CD4-positive, alpha-beta T cell treated with Interleukin-17A for 1 hour (primary cell): ENCODE measurements around the gene WWC1.
"Not testable (repeated sequence)": the region's sequence is repeated elsewhere in the genome, so short reads cannot be mapped to it uniquely, and the experiment has no call there.

ENCODE experiments used
- DNase-seq: peaks from one replicate; pipeline ENCODE4 v3.0.0-alpha.2; 2020

Gene WWC1

DNA sequence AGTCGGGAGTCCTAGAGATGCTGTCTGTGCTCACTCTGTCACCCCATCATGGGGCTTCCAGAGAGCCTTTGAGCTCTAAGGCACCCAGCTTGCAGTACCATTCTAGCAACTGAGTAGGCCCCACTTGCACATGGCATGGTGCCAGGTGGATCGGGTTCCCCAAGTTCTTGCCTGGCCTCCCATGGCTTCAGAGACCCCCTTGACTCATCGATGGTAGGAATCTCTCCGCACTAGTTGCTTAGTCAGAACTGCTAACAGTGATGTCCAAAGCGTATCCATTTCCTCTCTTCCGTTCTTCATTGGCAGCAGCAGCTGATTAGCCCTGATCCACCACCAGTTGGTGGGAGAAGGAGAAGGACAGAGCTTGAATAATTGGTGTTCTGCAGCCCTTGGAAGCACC lies 124.5 kb downstream of the WWC1 start:
- DNase-seq = no peak

DNA sequence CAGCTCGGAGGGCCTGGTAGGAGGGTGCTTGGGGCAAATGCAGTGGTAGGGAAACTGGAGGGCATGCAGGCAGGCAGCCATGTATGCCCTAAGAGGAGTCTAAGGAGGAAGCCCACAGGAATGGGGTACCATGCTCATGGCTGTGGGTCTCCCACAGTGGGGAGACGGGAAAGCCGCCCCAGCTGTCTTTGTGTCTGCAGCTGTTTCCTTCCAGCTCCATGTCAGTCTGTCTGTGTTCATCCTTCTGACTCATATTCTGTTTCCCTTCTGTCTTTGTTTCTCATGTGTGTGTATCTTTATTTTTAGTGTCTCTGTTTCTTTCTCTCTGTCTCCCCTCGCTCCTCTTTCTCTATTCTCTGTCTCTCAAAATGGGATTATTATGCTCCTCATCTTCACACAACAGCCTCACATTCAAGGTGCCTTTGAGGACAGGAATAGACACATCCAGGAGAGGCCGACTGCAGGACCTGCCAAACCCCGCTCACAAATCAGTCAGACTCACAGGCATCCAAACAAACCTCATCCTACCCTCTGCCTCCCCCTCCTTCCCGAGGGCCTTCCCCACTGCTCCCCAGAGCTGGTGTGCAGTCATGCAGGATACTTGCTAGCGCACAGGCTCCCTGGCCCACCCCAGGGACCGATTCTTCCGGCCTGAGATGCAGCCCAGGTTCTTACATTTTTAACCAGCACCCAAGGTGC lies 126.4 kb downstream of the WWC1 start:
- no peak for DNase-seq

DNA sequence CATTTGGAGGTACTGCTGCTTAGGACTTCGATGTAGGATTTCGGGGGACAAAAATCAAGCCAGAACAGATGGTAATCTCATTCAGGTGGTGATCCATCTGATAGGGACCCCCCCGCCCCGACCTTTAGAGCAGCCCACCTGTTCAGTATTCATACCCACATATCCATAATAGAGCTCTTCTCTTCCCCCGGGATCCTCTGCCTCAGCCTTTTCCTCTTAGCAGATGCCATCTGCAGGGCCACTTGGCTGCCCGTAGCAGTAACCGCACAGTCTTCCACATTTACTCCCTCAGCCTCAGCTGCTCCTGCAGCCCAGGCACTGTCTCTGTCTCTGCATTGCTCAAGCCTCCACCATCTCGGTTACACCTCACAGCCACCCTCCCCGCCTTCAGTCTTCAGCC lies 129.0 kb downstream of the WWC1 start:
- no peak for DNase-seq

DNA sequence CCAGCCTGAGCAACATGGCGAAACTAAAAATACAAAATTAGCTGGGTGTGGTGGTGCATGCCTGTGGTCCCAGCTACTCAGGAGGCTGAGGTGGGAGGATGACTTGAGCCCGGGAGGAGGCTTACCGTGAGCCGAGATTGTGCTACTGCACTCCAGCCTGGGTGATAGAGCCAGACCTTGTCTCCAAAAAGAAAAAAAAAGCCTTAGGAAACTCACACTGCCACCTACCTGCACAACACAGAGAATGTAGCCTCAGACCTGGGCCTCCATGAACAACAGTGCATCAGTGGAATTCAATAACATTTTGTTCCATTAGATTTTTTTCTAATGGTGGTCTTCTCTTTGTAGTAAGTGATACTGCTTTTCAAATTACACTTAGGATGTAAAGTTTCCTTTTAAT lies 131.0 kb downstream of the WWC1 start:
- DNase-seq = no peak

DNA sequence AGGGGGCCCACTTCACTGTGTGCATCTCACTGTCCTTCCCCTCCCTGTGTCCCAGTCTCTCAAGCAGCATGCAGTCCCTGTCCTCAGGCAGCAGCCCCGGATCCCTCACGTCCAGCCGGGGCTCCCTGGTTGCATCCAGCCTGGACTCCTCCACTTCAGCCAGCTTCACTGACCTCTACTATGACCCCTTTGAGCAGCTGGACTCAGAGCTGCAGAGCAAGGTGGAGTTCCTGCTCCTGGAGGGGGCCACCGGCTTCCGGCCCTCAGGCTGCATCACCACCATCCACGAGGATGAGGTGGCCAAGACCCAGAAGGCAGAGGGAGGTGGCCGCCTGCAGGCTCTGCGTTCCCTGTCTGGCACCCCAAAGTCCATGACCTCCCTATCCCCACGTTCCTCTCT lies 132.0 kb downstream of the WWC1 start:
- no peak for DNase-seq

DNA sequence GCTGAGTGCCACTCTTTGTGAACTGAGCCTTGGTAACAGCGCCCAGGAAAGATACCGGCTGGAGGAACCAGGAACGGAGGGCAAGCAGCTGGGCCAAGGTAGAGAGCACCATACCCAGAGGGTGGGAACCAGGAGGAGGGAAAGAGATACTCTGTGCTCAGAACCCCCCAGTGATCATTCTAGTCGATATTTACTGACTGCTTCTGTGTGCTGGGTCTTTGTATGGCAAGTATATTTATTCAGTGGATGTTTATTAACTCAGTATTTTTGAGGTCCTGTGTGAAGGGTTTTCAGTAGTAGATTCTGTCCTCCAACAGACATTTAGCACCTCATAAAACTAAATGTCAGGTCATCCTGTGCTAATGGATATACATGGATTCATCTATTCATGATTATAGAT lies 132.5 kb downstream of the WWC1 start:
- DNase-seq = no peak

DNA sequence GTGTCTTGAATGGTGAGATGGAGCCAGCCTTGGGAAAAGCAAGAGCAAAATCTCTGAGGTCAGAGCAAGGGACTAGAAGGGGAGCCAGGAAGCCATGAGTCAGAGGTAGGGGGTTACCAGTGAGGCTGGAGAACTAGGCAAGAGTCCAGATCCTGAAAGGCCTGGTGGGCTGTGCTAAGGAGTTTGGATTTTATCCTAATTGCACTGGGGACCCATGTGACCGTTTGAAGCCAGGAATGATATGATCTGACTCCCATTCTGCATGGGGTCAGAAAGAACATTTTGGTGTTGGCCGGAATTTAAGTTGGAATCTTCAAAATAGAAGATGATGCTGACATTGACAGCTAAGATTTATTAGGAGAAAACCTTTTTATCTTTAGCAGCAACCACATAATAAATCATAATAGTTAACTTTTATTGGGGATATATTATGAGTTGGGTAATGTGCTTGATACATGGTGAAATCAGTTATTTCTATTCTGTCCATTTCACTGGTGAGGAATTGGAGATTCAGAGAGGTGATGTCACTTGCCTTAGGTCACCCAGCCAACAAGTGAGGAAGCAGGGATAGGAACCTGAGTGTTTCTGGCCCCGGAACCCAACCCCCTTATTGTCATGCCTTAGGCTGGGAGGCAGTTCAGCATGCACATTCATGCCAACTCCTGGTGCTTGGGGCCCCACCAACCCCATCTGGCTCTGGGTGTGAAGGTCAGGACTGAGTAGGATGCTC lies 133.3 kb downstream of the WWC1 start:
- DNase-seq = no peak

DNA sequence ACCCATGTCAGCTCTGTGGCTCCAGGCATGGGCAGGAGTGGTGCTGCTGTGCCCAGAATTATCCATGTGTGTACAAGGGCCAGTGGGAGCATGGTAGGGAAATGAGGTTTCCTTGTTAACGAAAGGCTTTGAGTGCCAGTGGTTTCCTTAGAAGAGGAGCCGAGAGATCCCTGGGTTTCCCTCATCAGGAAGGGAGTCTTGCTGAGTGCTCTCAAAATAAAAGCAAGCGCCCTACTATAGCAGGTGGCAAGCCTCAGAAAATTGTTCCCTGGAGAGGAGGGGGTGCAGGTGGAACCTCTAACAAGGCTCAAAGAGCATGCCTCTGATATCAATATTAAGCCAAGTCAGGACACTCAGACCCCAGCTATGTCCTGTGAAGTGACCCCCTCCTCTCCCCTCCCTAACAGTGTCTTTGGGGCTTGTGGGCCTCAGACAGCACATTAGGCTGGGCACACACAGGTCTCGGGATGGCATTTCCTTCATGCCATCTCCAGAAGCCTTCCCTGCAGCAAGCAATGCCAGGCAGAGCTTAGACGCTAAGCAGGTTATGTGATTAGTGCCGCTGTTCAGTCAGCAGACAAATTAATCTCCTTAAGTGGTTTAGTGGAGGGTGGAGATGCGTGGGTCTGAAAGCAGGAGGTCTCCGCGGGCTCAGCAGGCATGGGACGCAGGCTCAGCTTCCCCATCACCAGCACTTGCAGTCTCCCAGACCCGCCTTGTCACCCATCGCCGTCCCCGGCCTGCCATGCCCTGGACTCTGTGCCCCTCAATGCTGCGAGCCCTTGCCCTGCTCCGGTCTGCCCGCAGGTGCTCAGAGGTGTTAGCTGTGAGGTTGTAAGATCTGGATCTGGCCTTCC lies 134.8 kb downstream of the WWC1 start:
- no peak for DNase-seq

DNA sequence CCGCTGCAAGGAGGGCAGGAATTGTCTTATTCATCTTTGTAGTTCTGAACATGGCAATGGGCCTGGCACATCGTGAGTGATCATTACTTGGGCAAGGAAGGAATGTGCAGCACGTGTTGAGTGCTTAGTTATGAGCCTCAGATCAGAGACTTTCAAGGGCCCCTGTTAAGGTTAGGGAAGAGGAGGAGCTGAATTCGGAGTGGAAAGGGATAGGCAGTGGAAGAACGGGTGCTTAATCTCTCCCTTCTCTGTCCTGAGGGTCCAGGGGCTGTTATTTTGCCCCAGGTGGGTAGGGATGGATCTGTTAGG lies 135.4 kb downstream of the WWC1 start:
- no peak for DNase-seq

DNA sequence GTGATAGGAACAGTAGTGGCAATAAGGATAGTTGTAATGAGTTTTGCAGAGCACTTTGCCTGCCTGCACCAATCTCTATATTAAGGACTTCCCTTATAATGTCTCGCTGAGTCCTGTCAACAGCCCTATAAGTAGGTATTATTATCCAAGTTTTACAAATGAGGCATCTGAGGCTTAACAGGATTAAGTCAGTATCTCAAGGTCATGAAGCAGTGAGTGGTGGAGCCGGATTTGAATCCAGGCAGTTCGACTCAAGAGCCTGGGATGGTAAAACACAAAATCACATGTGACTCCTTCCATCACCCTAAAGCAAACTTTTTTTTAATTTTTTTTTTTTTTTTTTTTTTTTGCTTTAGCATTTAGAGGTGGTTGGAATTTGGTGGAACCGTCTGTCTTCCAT lies 135.8 kb downstream of the WWC1 start:
- no peak for DNase-seq

DNA sequence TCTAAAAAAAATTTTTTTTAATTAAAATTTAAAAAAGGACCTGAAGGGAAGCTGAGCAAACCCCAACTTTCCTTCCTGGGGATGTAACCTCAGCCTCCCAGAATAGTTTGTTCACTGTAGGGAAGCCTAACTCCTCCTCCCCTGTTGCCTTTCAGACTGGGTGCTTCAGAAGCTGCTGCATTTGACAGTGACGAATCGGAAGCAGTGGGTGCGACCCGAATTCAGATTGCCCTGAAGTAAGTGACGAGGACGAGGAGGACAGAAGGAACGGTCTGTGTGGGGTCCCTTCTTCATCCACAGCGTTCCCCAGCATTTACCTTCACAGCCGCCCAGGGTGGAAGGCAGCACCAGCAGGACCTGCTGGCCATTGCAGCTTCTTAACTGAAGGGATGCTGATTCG lies 137.1 kb downstream of the WWC1 start:
- no peak for DNase-seq

DNA sequence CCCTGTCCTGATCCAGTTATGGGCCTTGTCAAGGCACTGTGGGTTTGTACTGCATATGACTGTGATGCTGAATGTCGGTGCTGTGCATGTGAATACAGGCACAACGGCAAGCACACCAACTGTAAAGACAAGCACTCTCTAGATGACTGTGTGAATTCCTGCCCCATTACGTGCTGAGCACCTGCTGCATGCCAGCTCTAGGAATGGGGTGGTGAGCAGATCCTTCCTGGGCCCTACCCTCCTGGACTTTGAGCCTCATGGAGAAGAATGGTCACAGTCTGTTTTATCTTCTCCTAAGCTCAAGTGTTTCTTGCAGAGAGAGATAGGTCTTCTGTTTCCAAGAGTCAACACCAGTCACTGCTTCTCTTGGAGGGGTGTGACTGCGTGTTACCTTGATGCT lies 138.9 kb downstream of the WWC1 start:
- DNase-seq = no peak

DNA sequence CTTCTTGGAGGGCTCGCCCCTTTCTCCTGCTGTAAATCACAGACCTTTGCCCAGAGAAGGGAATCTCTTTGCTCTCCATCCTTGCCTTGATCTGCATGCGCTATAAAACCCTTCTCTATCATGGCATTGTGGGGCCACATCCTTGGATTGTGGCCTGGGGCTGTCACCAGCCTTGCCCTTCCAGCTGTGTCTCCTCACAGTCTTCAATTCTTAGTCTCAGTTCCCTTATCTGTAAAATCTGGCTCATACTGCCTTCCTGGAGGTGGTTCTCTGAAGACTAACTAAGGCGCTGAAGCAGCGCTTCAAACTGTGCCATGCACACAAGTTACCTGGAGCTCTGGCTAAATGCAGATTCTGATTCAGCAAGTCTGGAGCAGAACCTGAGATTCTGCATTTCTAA lies 141.5 kb downstream of the WWC1 start:
- no peak for DNase-seq

DNA sequence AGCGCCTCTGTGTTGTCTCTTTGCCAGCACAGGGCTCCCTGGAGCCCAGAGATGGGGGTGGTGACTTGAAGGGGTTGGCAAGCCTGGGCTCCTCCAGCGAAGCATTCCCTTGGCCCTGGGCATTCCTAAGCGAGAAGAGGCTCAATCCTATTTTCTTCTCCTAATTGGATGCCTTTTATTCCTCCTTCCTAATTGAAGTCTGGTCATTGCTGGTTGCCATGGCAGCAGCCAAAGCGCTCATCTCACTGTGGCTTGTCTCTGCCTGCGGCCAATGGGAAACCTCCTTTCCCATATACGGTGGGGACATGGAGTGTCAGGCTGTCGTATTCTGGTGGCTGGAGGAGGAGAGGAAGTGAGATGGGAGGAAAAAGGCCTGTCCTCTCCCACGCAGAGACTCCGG lies 142.6 kb downstream of the WWC1 start:
- no peak for DNase-seq

DNA sequence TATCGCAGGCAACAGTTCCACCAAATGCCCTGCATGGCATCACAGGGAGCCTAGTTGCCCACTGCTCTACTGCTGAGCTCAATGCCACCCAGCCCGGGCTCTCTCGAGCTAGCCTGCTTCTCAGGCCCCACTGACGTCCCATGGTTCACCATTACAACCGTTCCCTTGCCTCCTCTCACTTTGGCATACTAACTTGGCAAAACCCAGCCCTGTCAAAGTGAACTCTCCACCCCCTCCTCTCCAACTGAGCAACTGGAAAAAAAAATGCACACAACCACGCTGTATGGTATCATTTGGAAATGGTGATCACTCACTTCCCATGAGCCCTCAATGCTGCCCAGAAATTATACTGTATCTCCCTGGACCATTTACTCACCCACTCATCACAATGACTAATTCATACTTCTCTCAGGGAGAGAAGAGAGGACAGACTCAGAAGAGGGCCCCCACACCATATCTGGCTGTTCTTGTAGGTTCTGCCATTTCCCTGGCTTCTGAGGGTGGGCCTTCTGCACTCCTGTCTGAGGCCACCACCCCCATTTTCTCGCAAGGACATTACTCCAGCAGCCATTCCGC lies 143.4 kb downstream of the WWC1 start:
- DNase-seq = no peak

DNA sequence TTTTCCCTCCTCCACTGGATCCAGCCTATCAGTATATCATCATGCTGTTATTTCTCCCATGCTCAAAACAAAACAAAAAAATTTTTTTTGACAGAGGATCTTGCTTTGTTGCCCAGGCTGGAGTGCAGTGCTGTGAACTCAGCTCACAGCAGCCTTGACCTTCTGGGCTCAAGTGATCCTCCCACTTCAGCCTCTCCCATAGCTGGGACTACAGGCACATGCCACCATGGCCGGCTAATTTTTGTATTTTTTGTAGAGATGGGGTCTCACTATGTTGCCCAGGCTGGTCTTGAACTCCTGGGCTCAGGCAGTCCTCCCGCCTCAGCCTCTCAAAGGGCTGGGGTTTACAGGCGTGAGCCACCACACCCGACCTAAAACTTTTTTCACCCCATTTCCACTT lies 143.9 kb downstream of the WWC1 start:
- DNase-seq = not testable (repeated sequence)

DNA sequence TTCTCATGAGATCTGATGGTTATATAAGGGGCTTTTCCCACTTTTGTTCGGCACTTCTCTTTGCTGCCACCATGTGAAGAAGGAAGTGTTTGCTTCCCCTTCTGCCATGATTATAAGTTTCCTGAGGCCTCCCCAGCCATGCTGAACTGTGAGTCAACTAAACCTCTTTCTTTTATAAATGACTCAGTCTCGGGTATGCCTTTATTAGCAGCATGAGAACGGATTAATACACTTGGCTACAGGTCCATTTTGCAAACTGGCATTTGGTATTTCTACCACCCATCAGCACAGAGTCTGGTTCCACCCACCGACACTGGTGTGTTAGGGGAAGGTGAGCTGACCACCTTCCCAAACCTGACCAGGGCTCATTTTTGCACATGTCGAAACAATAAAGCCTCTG lies 146.9 kb downstream of the WWC1 start:
- no peak for DNase-seq

DNA sequence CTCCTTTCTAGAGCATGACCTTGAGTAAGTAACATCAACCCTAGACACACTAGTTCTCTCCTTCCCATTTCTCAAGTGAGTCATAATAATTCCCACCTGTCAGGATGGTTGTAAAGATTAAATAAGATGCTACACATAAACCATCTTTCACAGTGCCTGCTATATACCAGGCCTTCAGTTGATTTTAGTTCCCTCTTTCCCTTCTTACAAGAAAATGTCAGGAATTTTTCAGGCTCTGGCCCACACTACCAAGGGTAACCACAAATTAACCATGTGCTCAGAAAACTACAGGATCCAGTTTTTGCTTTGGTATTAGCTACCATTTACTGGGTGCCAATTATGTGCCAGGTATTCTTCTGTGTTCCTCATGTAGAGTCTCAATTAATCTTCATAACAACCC lies 152.1 kb downstream of the WWC1 start:
- no peak for DNase-seq

DNA sequence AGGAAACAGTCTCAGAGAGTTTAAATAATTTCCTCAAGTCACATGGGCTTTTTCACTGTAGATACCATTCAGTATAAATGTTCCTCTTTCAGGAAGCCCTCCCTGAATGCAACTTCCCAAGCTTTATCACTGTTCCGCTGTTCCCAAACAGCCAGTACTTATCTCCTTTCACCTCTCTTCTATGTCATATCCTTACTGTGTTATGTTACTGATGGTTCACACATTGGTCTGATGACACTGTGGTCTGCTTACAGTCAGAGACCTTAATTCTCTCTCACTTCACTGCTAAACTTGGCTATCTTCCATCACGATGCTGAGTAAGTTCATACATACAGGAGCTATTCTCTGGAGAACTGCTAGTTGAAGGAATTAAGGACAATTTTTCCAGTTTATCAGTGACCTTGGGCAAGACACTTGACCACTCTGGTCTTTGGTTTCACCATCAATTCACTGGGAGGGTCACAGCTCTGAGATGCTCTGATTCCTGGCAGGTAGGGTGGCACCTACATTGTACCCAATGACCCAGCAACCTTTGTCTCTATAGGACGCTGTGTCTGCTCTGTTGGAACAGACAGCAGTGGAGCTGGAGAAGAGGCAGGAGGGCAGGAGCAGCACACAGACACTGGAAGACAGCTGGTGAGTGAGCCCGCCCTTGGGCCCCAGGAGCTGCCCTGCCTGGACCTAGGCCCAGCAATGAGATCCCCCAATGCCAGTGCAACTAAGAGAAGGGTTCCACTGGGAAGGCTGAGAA lies 152.7 kb downstream of the WWC1 start:
- DNase-seq = no peak

DNA sequence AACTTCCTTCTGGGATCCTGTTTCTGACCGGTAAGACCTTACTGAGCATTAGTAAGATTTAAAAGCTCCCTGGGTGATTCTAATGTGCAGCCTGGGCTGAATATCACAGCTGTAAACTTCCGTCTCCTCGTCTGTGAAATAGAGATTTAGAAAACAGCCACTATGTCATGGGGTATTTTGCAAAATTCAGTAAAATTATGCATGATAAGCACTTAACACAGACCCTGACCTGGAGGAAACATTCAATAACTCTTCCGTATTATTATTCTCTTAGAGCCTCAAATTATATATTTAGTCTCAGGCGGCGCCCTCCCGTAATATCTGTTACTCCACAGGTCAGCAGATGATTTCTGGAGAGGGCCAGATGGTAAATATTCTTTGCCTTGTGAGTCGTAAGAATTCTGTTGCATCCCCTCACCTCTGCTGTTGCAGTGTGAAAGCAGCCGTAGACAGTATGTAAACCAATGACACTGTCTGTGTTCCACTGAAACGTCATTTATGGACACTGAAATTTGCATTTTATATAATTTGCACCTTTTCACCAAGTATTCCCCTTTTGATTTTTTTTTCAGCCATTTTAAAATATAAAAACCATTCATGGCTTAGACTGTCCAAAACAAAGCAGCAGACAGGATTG lies 155.7 kb downstream of the WWC1 start:
- DNase-seq = no peak

DNA sequence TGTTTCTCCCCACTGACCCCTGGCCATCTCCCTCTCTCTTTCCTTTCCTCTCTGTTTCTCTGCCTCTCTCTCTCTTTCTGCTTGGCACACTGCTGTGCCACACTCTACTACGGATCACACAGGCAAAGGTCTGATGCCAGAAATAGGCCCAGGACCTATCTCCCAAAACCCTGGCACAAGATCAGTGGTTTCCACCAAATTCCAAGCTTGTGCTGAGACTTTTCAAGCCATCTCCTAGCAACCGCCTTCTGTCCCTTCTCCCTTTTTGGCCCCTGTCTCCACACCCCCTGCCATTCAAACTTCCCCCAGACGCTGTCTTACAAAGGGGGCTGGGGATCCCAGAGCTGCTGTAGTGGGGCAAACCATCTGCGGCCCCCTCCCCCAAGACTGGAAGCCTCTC lies 156.4 kb downstream of the WWC1 start:
- DNase-seq = no peak

DNA sequence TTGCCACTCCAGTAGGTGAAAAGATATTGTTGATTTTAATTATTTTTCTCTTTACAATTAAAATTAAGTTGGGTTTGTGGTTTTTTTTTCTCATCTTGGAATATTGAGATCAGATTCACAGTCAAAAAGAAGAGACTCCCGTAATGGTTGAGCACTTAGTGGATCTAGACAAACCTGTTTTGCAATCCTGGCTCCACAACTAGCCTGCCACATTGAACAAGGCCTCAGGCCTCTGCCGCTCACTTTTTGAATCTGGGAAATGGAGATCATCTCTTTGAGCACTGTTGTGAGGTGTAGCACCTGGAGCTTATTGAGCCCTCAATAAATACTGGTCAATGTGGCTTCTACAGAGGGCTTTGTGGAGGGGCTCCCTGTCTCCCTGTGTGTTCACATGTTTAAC lies 157.7 kb downstream of the WWC1 start:
- no peak for DNase-seq

DNA sequence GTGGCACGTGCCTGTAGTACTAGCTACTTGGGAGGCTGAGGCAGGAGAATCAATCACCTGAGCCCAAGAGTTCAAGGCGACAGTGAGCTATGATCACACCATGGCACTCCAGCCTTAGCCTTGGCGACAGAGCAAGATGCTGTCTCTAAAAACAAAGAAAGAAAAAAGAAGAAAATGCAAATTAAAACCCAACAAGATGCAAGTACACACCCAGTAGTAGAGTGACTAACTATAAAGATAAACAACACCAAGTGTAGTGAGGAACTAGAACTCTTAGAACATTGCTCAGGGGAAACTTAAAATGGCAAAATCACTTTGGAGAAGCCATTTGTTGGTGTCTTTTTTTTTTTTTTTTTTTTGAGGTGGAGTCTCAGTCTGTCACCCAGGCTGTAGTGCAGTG lies 160.1 kb downstream of the WWC1 start:
- DNase-seq = no peak
